ENCODE measurements around the gene PRSS37.

PRSS37 gene

GRCh38 chr7:141788296-141788695 lies 53.0 kb downstream of the PRSS37 start:
- no peak overlapping the region for H3K9ac ChIP-seq (ENCODE audit: low read depth, low read length)
- no peaks in the 10 kb centered on the region for H3K9me3 ChIP-seq (replicated peaks; ENCODE audit: low read length)
- H3K4me2 ChIP-seq (ENCODE audit: low read length) = no peak overlapping the region
- H3K36me3 ChIP-seq (ENCODE audit: insufficient read depth, low read length) = no peaks in the 10 kb centered on the region
- H3K4me3 ChIP-seq (ENCODE audit: low read length) = no peak overlapping the region
- H3K27me3 ChIP-seq (ENCODE audit: control insufficient read depth, insufficient read depth, low read length) = no peaks in the 10 kb centered on the region
- H3K4me1 ChIP-seq (ENCODE audit: control insufficient read depth, insufficient read depth, low read length) = no peaks in the 10 kb centered on the region

All from skeletal muscle satellite cell (primary cell).